HG03196 (cell line): Measurements from ENCODE around the gene TRAP1.
"Not testable (repeated sequence)": the region's sequence is repeated elsewhere in the genome, so short reads cannot be mapped to it uniquely, and the experiment has no call there.

ENCODE experiments used
- ATAC-seq: cut with Tn5 transposase; IDR thresholded peaks from one replicate; pipeline ENCODE4 v1.9.1; 2021; ENCODE audit not compliant: unreplicated experiment

TRAP1 gene

DNA sequence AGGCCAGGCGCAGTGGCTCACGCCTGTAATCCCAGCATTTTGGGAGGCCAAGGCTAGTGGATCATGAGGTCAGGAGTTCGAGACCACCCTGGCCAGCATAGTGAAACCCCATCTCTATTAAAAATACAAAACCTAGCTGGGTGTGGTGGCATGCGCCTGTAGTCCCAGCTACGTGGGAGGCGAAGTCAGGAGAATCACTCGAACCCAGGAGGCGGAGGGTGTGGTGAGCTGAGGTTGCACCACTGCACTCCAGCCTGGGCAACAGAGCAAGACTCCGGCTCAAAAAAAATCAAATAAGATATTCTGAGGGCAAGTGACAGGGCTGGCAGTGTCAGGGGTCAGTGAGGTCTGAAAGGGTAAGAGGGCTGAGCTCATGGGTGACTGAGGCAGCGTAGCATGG, 2.9 kb downstream of the TRAP1 start:
- ATAC-seq: not testable (repeated sequence)

DNA sequence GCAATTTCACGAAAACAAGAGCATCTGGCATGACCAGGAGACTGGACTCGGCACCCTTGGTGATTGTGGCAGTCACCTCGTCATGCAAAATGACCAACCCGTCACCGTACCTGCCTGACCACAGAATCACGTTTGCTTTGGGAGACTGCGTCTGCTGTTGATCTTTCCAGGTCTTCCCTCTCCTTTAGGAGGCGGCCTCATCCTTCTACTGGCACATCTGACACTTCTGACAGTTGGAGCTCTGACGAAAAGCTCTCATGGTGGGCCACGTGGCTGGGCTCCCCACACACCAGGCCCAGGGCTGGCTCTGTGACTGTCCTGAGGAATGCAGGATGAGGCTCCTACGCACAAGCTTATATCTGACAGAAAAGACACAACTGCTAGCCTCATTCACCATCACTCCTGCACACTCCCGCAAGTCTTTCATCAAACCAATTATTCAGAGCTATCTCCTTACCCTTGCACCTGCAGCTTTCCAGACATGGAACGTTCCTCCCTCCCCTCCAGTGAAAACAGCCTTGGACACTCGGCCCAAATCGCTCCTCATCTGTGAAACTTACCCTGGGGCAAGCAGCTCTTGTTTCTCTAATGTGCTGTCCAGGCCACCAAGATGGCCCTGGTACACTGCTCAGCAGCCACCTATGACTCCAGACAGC, 3.6 kb downstream of the TRAP1 start:
- ATAC-seq: no peak

DNA sequence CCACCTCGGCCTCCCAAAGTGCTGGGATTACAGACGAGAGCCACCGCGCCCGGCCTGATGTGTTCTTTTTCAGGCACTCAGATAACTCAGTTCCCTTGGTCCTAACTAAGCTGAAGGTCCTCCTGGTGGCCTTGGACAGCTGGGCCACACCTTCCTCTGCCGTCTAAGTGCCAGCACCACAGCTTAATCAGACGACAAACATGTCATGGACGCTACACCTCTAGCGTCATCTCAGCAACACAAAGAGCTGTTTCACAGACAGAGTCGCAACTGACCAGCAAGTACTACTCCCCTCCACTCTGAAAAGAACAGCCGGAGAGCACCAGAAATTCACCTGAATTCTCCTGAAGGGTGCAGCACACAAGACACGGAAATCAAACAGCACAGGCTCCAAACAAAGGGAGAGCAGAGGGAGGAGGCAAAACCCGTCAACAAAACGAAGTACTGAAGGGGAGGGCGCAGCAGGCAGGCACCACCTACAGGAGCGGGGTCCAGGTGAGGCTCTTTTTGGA, 4.4 kb downstream of the TRAP1 start:
- no peak for ATAC-seq

DNA sequence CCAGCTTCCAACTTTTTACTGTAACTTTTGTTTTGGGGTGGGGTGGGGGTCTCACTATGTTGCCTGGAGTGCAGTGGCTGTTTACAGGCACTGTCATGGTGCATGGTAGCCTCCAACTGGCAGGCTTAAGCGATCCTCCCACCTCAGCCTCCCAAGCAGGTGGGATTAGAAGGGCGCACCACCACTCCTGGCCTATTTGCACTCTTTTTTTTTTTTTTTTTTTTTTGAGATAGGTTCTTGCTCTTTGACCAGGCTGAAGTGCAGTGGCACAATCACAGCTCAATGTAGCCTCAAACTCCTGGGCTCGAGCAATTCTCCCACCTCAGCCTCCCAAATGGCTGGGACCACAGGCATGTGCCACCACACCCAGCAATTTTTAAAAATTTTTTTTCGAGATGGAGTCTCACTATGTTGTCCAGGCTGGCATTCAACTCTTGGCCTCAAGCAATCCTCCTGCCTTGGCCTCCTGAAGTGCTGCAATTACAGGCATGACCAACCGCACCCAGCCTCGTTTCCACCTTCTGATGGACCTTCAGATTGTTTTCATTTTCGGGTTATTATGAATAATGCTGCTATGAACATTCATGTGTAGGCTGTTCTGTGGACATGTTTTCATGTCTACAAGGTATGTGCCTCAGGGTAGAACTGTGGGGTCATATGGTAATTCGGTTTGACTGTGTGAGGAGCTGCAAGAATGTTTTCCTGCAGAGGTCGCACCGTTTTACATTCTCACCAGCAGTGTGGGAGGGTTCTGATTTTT, 10.9 kb downstream of the TRAP1 start:
- ATAC-seq: no peak

- no peak for ATAC-seq
Measured at GRCh38 chr16:3702082-3702481, 15.2 kb downstream of the TRAP1 start.

DNA sequence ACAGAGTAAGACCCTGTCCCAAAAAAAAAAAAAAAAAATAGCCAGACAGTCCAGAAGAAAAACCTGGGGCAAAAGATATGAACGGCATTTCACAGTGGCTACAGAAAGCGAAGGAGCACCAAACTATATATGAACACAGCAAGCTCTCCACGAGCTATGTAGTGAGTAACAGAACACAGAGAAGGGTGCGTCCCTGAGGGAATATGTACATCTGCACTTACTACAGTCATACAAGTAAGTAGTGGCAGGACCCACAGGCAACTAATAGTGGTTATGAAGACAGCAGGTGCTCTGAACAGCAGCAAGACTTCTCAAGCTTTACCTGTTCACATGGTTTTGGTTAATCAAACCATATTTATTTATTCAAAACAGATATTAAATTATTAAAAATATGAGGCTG, 15.8 kb downstream of the TRAP1 start:
- no peak for ATAC-seq

DNA sequence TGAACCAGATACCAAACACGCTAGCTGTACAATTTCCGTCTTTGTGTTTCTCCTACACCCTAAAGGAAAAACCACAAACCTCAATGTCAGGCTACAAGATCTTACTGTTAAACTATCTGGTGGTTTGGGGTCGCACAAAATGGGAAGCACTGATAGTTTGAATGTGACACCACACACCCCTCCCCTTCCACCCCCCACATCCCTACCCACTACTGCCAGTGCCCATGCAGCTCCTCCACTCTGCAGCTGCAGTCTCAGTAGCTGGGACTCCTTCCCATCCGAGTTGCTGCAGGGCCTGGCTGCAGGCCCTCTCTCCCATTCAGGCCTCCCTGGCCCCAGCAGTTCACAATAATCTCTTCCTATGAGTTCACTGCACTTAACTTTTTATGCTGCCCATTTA, 18.4 kb downstream of the TRAP1 start:
- ATAC-seq: no peak

- ATAC-seq: no peak
Measured at GRCh38 chr16:3696425-3697218, 20.7 kb downstream of the TRAP1 start.

GRCh38 chr16:3695610-3696369, 21.5 kb downstream of the TRAP1 start:
- no peak for ATAC-seq

DNA sequence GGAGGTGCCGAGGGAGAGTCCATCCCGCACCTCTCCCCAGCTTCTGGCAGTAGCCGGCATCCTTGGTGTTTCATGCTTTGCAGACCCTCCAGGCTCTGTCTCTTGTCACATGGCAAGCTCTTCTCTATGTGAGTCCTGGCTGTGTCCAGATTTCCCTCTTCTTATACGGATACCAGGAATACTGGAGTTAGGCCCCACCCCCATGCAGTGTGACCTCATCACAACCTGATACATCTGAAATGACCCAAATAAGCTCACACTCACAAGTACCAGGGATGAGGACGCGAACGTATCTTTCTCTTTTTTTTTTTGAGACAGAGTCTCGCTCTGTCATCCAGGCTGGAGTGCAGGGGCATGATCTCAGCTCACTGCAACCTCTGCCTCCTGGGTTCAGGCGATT, 23.3 kb downstream of the TRAP1 start:
- no peak for ATAC-seq

DNA sequence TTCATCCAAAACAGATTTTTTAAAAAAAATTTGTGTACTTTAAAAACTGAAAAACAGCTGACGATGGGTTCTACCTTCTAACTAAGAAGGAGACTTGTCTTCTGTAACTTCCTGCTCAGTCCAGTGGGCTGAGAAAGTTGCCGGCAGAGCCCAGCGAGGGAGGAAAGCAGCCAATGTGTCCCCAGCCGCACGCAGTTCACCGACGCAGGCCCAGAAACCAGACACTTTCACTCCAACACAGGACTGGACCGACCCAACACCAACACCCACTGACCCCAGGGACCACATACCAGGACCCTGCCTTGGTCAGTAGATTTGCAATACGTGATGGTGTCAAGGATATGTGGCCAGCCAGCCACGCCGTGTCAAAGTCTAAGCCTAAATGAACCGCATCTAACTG, 25.6 kb downstream of the TRAP1 start:
- no peak for ATAC-seq

- ATAC-seq: no peak
Measured at GRCh38 chr16:3690980-3691720, 26.2 kb downstream of the TRAP1 start.

DNA sequence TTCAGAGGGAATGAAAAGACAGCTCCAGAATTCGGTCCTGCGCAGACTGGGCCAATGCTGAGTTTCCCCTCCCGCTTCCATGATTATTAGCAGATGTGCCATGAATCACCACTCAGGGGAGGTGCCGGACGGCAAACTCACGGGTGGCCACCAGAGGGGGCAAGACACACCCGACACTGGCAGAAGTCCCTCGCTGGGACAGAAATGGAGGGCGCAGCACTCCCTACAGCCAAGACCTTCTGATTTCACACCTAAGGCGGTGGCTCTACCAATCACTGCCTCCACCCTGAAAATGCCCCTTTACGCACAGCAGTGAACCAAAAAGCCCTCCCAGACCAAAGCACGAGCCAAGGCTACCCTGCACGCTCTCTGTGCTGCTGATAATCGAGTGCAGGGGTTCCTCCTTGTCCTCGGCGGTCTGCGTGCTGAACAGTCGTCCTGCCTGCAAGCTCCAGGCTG, 26.8 kb downstream of the TRAP1 start:
- peak; percentile 59 for ATAC-seq

- no peak for ATAC-seq
Measured at GRCh38 chr16:3689731-3690130, 27.6 kb downstream of the TRAP1 start.

GRCh38 chr16:3687792-3688191, 29.5 kb downstream of the TRAP1 start:
- no peak for ATAC-seq

- ATAC-seq: no peak
Measured at GRCh38 chr16:3687021-3687420, 30.3 kb downstream of the TRAP1 start.

GRCh38 chr16:3681206-3681605, 36.1 kb downstream of the TRAP1 start:
- no peak for ATAC-seq

- no peak for ATAC-seq
Measured at GRCh38 chr16:3677994-3678393, 39.3 kb downstream of the TRAP1 start.

DNA sequence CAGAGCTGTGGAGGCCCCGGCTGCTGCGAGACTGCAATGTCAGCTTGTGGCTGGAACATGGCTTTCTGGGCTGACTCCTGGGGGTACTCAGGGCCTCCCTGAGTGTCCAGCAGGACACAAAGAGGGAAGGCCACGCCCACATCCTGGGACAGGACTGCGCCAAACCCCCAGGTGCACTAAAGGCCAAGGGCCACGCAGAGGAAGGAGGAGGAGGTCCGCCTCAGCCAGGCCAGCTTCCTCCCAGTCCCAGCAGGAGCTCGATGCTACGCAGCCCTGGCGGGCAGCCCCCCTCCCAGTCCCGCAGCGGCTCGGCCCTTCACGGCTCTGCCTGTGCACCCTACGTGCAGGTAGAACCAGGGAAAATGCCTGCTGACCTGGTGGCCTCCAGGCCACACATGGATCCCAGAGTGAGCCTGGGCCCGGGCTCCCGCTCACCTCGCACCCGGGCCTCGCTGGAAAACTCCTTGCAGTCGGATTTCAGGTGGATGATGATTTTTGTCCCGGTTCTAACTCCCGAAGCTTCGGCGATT, 41.7 kb downstream of the TRAP1 start:
- no peak for ATAC-seq
